ENCODE results near the gene MRPL32.

- no peak for TF ChIP-seq CTCF (IDR thresholded peaks at IDR 0.05)
- no peak for TF ChIP-seq POLR2A (IDR thresholded peaks at IDR 0.05)
Measured at GRCh38 chr7:42952328-42952727, 20.2 kb downstream of the MRPL32 start.
